SK-N-SH treated with all-trans-retinoic acid at 6 μM for 48 hours (cell line): ENCODE measurements around the gene RPUSD4.
A peak's percentile ranks its signal among the peaks of the same experiment; 100 is the strongest.

ENCODE experiments used
- ATAC-seq: fragments of 200-7000 bp; cut with Tn5 transposase; 3 replicates; pipeline ENCODE4 v1.9.1; 2020; ENCODE audit warnings: mild to moderate bottlenecking, moderate library complexity
- ARNTL ChIP-seq: fragments of 450-650 bp; formaldehyde crosslinking; IDR thresholded peaks from 2 replicates; pipeline ENCODE4 v1.5.0; 2020; ENCODE audit warnings: low read depth, mild to moderate bottlenecking, moderate library complexity, borderline replicate concordance
- BACH2 ChIP-seq: fragments of 250-450 bp; sonication (Bioruptor Pico); IDR thresholded peaks from 2 replicates; pipeline ENCODE4 v1.9.0; 2021; ENCODE audit warnings: mild to moderate bottlenecking, borderline replicate concordance
- CREB5 ChIP-seq: fragments of 250-450 bp; sonication (Bioruptor Pico); IDR thresholded peaks from 2 replicates; pipeline ENCODE4 v1.5.1; 2020; ENCODE audit warnings: low read depth, mild to moderate bottlenecking, moderate library complexity
- CSDC2 ChIP-seq: fragments of 250-450 bp; sonication (Bioruptor Pico); IDR thresholded peaks from 2 replicates; pipeline ENCODE4 v1.5.0; 2020; ENCODE audit warnings: mild to moderate bottlenecking, moderate library complexity
- CSRNP3 ChIP-seq: fragments of 250-450 bp; sonication (Bioruptor Pico); IDR thresholded peaks from 2 replicates; pipeline ENCODE4 v1.5.1; 2021; ENCODE audit warnings: mild to moderate bottlenecking, moderate library complexity
- ESRRG ChIP-seq: fragments of 250-450 bp; sonication (Bioruptor Pico); IDR thresholded peaks from 2 replicates; pipeline ENCODE4 v1.6.1; 2021; ENCODE audit warnings: mild to moderate bottlenecking
- GLIS3 ChIP-seq: fragments of 250-450 bp; sonication (Bioruptor Pico); IDR thresholded peaks from 2 replicates; pipeline ENCODE4 v1.5.0; 2020; ENCODE audit warnings: mild to moderate bottlenecking, moderate library complexity
- OSR1 ChIP-seq: fragments of 250-450 bp; sonication (Bioruptor Pico); IDR thresholded peaks from 2 replicates; pipeline ENCODE4 v1.8.0; 2022; ENCODE audit warnings: moderate library complexity, mild to moderate bottlenecking, inconsistent platforms
- PATZ1 ChIP-seq: fragments of 250-450 bp; sonication (Bioruptor Pico); IDR thresholded peaks from 2 replicates; pipeline ENCODE4 v1.8.0; 2020; ENCODE audit warnings: mild to moderate bottlenecking, moderate library complexity, borderline replicate concordance
- POU6F1 ChIP-seq: fragments of 250-450 bp; sonication (Bioruptor Pico); IDR thresholded peaks from 2 replicates; pipeline ENCODE4 v1.8.0; 2021; ENCODE audit warnings: low read depth, mild to moderate bottlenecking, moderate library complexity, borderline replicate concordance
- PPARA ChIP-seq: fragments of 250-450 bp; sonication (Bioruptor Pico); IDR thresholded peaks from 2 replicates; pipeline ENCODE4 v1.5.0; 2020; ENCODE audit warnings: mild to moderate bottlenecking, borderline replicate concordance
- RARB ChIP-seq: fragments of 250-450 bp; sonication (Bioruptor Pico); IDR thresholded peaks from 2 replicates; pipeline ENCODE4 v1.8.0; 2021; ENCODE audit warnings: mild to moderate bottlenecking, moderate library complexity
- SNAI2 ChIP-seq: fragments of 250-450 bp; sonication (Bioruptor Pico); IDR thresholded peaks from 2 replicates; pipeline ENCODE4 v1.5.0; 2020; ENCODE audit warnings: mild to moderate bottlenecking, moderate library complexity
- TOX ChIP-seq: fragments of 250-450 bp; sonication (Bioruptor Pico); IDR thresholded peaks from 2 replicates; pipeline ENCODE4 v1.8.0; 2021; ENCODE audit warnings: mild to moderate bottlenecking, moderate library complexity, borderline replicate concordance
- TSHZ2 ChIP-seq: fragments of 250-450 bp; sonication (Bioruptor Pico); IDR thresholded peaks from 2 replicates; pipeline ENCODE4 v1.5.0; 2020; ENCODE audit warnings: mild to moderate bottlenecking, moderate library complexity
- ZFP3 ChIP-seq: fragments of 250-450 bp; sonication (Bioruptor Pico); IDR thresholded peaks from 2 replicates; pipeline ENCODE4 v1.5.0; 2020; ENCODE audit warnings: mild to moderate bottlenecking, moderate library complexity
- ZFP30 ChIP-seq: fragments of 450-650 bp; formaldehyde crosslinking; IDR thresholded peaks from 2 replicates; pipeline ENCODE4 v1.5.0; 2022; ENCODE audit warnings: mild to moderate bottlenecking, moderate library complexity
- ZNF565 ChIP-seq: fragments of 450-650 bp; formaldehyde crosslinking; conservative IDR thresholded peaks from 2 replicates; pipeline ENCODE4 v1.5.0; 2020; ENCODE audit warnings: low read depth, mild to moderate bottlenecking, moderate library complexity
- ZNF70 ChIP-seq: fragments of 450-650 bp; formaldehyde crosslinking; IDR thresholded peaks from 2 replicates; pipeline ENCODE4 v1.5.0; 2020; ENCODE audit warnings: mild to moderate bottlenecking, moderate library complexity
- ZNF8 ChIP-seq: fragments of 450-650 bp; formaldehyde crosslinking; IDR thresholded peaks from 2 replicates; pipeline ENCODE4 v1.5.0; 2020; ENCODE audit warnings: mild to moderate bottlenecking, moderate library complexity

The RPUSD4 gene

GRCh38 chr11:126214441-126214840 lies 3.0 kb upstream of the RPUSD4 start:
- TF ChIP-seq GLIS3 (CRISPR knock-in tag) (no peak), CSDC2 (CRISPR knock-in tag) (no peak), OSR1 (no peak), PATZ1 (CRISPR knock-in tag) (no peak), ZFP3 (no peak), POU6F1 (CRISPR knock-in tag) (no peak)
- TF ChIP-seq, all 23 proteins: peak for 0
- ATAC-seq = no peak

- TF ChIP-seq BACH2 (CRISPR knock-in tag) (no peak), POU6F1 (CRISPR knock-in tag) (no peak), RARB (CRISPR knock-in tag) (no peak), CSDC2 (CRISPR knock-in tag) (no peak), TOX (CRISPR knock-in tag) (no peak), ESRRG (CRISPR knock-in tag) (no peak), PATZ1 (CRISPR knock-in tag) (no peak), TSHZ2 (CRISPR knock-in tag) (no peak), ZNF8 (CRISPR knock-in tag) (no peak), GLIS3 (CRISPR knock-in tag) (no peak), ZNF565 (CRISPR knock-in tag) (no peak), PPARA (CRISPR knock-in tag) (no peak), CREB5 (no peak)
- peak; percentile 16 for ATAC-seq
Measured at GRCh38 chr11:126212089-126212660, 725 bp upstream of the RPUSD4 start.

GRCh38 chr11:126210871-126211235 lies 597 bp downstream of the RPUSD4 start:
- ATAC-seq = peak; percentile 6
- no peak for TF ChIP-seq CSRNP3 (CRISPR knock-in tag)
- no peak for TF ChIP-seq TOX (CRISPR knock-in tag)
- TF ChIP-seq RARB (CRISPR knock-in tag) = no peak
- TF ChIP-seq ARNTL (CRISPR knock-in tag) = no peak
- no peak for TF ChIP-seq ZNF70 (CRISPR knock-in tag)
- no peak for TF ChIP-seq ZNF8 (CRISPR knock-in tag)
- no peak for TF ChIP-seq ZFP30 (CRISPR knock-in tag)
- no peak for TF ChIP-seq BACH2 (CRISPR knock-in tag)
- no peak for TF ChIP-seq GLIS3 (CRISPR knock-in tag)
- TF ChIP-seq CREB5 = no peak
- no peak for TF ChIP-seq SNAI2
- TF ChIP-seq PATZ1 (CRISPR knock-in tag) = no peak
- no peak for TF ChIP-seq ZFP3
- TF ChIP-seq CSDC2 (CRISPR knock-in tag) = no peak
- TF ChIP-seq, all 23 proteins: peak for 0
